NOMO-1 treated with DMSO at 0.1 percent for 48 hours (cell line): Measurements from ENCODE around the gene SH2D3C.

Source experiments
- DNase-seq: peaks from one replicate; lab custom pipeline; 2025; ENCODE audit not compliant: unreplicated experiment; lab: John Stamatoyannopoulos, UW

SH2D3C gene

DNA sequence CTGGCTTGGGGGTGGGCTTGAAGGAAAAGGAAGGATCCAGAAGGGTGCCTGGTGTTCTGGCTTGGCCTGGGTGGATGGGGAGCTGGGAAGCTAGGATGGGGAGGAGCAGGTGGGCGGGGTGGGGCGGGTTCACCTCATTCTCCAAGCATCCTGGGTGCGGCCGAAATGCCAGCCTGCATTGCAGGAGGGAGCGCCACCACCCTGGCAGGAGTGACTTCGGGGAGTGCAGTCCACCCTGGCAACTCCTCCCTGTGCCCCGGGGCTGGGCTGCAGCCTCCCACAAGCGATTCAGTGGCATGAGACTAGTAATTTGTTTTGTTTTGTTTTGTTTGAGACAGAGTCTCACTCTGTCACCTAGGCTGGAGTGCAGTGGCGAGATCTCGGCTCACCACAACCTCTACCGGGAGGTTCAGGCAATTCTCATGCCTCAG is 57.1 kb downstream of the SH2D3C start:
- DNase-seq = no peak

DNA sequence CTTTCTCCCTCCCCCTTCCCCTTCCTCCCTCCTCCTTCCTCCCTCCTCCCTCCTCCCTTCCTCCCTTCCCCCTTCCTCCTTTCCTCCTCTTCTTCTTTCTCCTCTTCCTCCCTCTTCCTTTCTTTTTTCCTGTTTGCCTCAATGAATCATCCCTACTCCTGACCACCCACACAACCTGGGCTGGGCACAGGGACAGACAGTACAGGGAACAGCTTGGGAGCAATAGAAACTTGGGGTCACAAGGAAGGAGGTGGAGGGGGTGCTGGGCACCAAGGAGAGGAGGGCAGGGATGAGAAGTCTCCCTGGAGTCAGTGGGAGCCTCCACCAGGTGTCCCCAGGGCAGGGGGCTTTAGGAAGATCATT is 57.6 kb downstream of the SH2D3C start:
- no peak for DNase-seq

DNA sequence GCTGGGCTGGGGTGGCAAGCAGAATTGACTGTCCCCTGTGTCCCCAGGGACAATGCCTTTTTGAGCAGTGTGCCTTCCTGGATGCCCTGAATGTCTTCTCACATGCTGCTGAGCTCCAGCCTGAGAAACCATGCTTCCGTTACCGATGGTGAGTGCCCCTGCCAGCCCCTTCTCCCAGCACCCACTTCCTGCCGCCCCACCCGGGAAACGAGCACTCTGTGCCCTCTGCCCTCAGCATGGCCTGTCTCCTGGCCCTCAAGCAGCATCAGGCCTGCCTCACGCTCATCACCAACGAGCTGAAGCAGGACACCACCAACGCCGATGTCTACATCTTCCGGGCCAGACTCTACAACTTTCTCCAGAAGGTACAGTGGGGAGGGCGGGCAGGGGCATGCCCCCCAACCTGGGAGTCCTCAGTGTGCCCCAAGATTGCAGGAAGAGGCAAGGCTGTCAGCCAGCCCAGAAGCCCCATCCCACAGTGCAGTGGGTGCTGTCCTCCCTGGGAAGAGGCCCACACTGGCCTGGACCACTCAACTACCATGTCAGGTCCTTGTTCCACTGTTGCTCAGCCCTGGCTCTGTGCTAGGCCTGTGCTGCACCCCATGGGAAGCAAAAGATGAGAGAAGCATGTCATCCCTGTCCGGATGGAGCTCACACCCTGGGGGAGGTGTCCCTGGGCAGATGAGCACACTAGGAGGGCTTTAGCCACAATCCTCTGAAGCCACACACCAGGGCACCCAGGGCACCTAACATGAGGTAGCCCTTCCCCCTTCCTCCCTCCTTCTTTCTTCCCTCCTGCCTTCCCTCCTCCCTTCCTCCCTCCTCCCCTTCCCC is 58.2 kb downstream of the SH2D3C start:
- no peak for DNase-seq

DNA sequence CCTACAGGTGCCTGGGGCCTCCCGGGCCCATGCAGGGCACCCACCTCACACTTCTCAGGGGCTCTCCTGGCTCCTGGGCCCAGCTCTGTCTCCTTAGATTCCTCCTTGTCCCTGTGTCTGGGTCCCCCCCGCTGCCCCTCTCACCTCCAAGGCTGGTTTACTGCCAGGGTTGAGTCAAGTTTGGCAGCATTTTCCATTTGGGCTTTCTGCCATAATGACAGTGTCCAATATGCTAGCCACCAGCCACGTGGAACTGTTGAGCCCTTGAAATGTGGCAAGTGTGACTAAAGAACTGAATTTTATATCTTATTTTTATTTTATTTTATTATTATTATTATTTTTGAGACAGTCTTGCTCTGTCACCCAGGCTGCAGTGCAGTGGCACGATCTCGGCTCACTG is 60.7 kb downstream of the SH2D3C start:
- DNase-seq = no peak

DNA sequence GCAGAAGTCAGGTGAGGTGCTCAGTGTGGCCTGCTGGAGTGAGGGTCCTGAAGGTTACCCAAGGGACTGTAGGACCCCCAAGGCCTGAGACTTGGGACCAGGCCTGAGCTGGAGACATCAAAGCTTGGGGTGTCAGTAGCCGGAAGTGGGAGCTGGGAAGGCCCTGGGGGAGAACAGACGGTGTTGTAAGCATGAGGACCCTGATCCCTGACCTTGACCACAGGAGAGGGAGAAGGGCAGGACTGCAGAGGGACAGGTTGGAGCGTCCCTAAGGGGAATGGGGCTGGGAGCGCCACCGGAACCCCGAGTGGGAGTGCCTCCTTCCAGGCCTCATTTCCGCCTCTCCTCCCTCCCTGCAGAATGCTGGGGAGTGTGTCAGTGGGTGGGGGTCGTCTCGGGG is 62.1 kb downstream of the SH2D3C start:
- DNase-seq = no peak

DNA sequence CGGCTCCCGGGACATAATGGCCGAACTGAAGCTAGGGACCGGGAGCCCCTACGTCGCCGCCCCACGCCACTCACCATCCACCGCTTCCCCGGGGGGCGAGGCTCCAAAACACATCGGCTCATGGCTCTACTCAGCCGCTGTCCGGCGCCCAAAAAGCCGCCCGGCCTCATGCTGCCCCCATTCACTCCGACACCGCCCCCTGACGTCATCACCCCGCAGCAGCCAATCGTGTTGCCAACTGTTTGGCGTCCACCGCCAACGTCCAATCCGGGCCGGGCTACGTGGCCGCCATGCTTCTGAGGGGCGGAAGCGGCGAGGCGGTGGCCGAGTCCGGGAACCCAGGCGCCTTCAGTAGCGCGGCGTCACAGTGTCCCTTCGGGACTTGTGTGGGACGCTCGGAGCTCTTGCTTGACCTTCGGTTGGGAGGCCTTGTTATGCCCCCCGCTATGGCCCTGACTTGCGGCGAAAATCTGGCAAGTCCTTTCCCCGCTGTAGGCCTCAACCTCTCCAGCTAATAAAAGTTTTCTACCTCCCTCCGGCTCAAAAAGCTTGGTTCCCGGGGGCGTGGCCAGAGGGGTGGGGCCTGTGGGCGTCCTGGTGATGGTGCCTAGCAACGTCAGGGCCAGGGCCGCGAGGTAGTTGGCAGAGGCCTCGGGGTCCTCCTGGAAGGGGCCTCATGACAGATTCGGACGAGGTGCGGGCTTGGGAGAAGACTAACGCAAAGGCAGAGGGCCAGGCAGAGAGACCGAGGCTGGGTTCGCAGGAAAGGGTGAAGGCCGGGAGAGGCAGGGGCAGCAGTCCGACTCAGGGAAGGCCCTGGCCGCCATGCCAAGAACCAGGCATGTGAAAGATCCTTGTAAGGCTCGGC is 62.8 kb downstream of the SH2D3C start, which contains the start of the genes PTRH1 and TTC16:
PTRH1 (minus strand) TSS at position 194 of the 868 bp plus-strand sequence; CDS start at position 170, 24 bp downstream.
TTC16 (plus strand) TSS at position 610 of the 868 bp plus-strand sequence; CDS start at position 677, 67 bp downstream.
- peak; percentile 92 for DNase-seq

DNA sequence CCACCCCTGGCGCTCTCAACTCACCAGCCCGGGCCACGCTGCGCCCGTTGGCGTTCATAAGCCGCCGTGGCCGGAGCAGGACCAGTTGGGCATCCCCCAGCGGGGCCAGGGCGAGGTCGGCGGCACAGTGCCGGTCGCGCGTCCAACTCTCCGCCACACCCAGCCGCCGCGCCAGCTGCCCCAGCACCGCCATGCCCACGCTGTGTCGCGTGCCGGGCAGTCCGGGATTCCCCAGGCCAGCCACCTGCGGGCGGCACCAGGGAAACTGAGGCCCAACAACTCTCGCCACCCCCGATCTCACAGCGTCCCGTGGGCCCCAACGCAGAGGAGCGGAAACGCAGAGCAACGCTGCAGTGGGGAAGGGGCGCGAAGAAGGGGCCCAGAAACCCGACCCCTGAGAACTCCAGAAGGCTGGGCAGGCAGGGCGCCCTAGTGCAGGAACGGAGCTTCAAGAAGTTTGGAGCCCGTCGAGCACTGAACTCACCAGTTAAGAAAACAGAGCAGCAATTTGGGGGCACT is 63.5 kb downstream of the SH2D3C start:
- DNase-seq = no peak

DNA sequence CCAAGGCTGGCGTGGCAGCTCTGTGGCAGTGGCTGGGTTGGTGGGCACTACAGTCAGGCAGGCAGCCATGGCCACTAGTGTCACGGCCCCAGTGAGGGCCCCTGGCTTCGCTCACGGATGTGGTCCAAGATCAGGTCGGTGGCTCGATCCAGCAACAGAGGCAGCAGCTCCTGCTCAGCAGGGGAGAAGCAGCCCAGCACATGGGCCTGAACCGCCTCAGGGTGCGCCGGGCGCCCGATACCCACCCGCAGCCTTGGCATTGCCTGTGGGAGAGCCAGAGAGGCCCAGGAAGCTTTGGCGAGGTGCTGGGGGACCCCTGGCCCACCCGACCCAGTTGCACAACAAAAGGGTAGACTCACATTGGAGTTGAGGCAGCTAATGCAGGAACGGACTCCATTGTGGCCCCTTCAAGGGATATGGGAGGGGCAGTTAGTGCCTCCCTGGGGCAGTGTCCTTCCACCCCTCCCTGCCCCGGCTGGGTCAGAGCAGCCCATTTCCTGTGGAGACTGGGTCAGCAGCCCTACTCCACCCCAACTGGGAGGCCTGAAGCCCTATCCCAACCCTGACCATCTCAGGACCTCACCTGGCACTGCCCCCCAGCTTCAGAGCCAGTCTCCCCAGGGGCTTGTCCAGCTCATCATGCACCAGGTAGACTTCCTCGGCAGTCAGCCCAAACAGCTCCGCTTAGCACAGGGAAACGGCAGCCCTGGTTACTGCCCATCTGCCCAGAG is 64.3 kb downstream of the SH2D3C start:
- no peak for DNase-seq

DNA sequence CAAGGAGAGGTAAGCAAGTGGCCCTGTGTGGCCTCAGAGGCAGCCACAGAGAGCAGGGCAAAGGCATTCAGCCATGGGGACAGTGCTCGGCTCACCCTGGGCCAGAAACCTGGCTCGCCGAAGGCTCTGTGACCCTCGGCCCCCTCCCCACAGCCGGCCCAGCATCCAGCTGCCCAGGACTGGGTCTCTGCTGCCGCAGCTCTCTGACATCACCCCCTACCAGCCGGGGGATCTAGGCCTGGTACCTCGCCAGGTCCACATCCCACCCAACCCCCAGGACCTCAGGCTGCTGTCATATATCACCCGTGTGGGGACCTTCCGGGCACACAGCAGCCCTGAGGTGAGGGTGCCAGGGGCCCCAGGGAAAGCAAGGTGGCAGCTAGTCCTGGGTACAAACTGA is 65.6 kb downstream of the SH2D3C start:
- no peak for DNase-seq

DNA sequence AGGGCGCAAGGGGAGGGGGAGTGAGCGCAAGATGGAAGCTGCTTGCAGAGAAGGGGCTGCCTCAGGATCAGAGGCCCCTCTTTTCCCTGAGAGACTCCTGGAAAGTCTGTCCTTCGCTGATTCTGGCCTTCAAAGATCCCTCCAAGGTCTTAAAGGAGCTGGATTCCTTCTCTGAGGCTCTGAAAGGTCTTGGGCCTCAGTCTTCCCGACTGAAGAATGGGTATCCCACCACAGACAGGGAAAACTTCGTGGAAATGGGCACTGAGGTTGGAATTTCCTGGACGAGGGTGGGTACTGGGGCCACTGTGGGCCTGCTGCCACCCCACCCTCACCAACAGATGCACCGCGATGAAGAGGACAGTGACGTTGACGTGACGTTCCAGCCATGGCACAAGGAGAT is 66.1 kb downstream of the SH2D3C start:
- DNase-seq = no peak

DNA sequence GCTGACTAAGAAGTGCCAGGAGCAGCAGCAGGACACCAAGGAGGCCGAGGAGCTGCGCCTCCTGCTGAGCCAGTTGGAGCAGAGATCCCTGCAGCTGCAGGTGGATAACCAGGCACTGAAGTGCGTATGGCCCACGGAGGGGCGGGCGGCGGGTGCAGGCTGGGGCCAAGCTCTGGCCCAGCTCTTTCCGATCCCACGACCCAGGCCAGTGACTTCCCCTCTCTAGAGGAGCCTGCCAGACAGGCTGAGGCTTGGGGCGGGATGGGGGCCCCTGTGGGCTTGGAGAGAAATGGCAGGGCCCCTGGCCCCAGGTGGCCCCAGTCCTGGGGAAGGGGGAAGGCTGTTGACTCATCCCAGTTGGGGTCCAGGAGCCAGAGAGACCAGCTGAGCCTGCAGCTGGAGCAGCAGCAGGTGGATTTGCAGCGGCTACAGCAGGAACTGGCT is 66.6 kb downstream of the SH2D3C start:
- no peak for DNase-seq

DNA sequence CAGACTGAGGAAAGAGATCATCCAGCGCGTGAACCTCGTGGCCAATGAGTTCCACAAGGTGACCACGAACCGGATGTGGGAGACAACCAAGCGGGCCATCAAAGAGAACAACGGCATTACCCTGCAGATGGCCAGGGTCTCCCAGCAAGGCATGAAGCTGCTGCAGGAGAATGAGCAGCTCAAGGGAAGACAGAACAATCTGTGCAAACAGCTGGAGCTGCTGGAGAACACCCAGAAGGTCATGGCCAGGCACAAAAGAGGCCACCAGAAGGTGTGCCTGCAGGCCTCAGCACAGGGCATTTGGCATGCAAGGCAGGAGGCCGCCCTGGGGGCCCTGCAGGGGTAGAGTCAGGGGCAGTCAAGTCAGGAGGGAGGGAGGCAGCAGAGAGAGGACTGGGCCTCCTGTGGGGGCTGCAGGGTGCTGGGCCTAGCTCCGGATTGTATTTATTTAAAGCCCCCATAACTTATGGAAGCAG is 67.2 kb downstream of the SH2D3C start:
- DNase-seq = peak; percentile 29

DNA sequence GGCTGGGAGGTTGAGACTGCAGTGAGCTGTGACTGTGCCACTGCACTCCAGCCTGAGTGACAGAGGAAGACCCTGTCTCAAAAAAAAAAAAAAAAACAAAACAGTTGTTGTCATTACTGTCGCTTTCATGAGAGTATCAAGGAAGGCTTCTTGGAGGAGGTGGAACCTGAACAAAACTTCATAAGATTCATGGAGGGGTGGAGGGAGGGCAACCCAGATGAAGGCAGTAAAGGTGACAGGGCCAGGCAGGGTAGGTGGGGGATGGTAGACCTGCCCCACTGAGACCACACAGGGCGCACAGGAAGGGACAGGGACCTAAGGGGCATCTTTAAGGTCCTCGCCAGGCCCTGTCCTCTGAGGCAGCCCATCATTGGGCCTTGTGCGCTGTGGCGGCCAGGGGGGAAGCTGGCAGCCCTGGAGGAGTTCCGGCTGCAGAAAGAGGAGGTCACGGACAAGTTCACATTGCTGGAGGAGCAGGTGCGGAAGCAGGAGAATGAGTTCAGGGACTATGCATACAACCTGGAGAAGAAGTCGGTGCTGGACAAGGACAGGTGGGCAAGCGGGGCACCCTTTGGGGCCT is 68.2 kb downstream of the SH2D3C start:
- DNase-seq = no peak

DNA sequence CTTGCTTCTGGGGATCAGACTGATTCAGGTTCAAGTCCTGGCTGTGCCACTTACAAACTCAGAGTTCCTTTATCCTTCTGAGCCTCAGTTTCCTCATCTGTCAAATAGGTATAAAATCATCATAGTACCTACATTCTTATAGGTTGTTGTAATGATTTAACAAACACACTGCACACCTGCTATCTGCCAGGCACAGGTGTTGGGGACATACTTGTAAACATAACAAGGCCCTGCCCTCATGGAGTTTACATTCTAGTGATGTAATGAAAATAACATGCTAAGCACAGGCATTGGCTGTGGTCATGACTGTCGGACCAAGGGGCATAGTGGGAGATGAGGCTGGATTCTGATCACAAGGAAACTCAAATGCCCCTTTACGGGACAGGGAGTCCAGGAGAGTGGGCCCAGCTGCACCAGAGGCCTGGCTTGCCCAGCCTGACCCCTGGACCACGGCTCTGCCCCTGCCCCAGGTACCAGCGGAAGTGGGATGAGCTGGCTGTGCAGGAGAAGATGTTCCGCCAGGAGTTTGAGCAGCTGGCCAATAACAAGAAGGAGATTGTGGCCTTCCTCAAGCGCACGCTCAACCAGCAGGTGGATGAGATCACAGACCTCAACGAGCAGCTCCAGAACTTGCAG is 69.4 kb downstream of the SH2D3C start:
- DNase-seq = no peak

DNA sequence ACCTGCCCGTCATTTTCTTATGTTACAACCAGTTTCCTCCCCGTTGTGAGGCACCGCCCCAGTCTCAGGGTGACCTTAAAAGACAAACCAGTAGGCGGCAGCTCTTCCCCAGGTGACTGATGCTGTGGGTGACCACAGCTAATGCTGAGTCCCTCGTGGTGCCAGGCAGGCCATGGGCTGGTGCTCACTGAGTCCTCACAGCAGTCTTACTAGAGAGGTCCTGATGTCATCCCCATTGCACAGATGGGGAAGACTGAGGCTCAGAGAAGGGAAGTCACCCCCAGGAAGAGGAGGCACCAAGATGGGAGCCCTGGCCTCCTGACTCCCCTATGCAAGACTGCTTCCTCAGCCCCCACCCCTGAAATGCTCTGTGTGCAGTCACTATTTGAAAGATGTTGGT is 70.7 kb downstream of the SH2D3C start:
- no peak for DNase-seq

DNA sequence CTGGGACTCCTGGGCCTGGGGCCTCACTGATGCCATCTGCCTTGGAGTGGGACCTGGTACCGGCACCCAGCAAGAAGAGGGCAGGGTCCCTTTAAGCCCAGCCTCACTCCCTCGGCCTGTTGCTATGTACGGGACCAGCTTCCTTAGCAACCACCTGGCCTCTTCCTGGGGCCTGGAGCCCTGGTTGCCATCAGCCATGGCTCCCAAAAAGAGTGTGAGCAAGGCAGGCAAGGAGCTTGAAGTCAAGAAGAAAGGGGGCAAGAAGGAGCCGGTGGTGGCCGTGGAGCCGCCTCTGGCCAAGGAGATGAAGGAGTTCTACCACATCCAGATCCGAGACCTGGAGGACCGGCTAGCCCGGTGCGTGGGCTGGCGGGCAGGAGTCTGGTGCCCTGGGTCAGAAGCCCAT is 71.6 kb downstream of the SH2D3C start, which contains the start of gene CFAP157:
CFAP157 (plus strand) TSS at position 153 of the 406 bp plus-strand sequence; CDS start at position 197, 44 bp downstream.
- no peak for DNase-seq

DNA sequence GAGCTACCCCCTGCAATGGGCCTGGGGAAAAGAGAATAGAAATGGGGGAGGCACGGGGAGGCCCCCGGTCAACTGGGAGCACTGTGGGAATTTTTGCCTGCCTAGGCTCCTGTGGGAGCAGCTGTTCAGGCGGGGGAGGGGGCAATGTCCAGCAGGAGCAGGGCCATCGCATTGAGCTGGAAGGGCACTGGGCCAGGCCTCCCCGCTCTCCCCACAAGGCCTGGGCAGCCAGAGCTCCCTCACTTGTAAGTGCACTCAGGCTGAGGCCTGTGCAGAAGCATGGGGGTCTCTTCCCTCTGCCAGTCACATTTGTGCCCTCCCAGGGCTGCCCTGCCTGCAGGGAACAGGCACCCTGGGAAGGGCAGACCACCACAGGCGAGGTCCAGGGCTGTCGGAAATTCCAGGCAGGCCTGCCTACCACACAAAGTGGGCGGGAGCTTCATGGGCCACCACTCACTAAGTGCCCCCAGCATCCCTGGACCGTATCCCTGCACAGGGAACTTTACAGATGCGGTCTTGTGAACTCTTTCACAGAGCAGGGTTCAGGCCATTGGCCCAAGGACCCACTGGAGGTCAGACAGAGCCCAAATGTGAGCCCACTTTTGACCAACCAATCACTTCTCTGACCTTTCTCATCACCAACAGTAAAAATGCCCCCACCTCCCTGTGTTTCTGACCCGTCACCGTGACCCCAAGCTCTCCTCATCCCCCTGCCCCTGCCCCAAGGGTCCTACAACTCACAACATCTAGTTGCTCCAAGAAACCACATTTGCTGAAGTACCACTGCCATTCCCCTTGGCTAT is 72.7 kb downstream of the SH2D3C start:
- no peak for DNase-seq

DNA sequence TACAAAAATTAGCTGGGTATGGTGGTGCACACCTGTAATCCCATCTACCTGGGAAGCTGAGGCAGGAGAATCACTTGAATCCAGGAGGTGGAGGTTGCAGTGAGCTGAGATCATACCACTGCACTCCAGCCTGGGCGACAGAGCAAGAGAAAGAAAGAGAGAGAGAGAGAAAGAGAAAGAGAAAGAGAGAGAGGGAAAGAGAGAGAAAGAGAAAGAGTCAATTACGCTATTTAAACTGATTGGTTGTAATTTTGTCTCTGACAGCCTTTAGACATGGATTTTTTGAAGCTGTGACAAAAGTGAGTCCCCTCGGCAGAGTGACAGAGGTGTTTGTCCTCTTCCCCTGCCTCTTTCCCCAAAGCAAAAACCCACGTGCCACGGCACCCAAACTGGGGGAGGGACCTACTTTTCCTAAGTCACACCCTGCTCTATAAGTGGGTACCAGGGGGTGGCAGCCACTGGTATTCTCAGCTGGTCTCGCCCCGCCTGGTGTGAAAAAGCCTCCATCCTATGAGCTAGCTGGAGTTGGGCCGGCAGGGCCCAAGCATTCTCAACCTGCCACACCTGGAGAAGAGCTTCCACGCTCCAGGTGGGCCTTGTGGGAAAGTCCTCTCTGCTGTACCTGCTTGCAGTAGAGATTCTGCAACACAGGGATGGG is 75.0 kb downstream of the SH2D3C start:
- DNase-seq = no peak
